Stimulated activated CD4-positive, alpha-beta T cell treated with anti-CD3 and anti-CD28 coated beads, Interleukin-4, amount 100 ng/mL, for 48 hours (primary cell): Measurements from ENCODE around the gene ERRFI1.
"Not testable (repeated sequence)": the region's sequence is repeated elsewhere in the genome, so short reads cannot be mapped to it uniquely, and the experiment has no call there.

Experiments used
- DNase-seq, 2 donors: peaks; one replicate each; pipeline ENCODE4 v3.0.0-alpha.2; 2020; ENCODE audit warnings: low read depth in 2 of 2

The ERRFI1 gene

DNA sequence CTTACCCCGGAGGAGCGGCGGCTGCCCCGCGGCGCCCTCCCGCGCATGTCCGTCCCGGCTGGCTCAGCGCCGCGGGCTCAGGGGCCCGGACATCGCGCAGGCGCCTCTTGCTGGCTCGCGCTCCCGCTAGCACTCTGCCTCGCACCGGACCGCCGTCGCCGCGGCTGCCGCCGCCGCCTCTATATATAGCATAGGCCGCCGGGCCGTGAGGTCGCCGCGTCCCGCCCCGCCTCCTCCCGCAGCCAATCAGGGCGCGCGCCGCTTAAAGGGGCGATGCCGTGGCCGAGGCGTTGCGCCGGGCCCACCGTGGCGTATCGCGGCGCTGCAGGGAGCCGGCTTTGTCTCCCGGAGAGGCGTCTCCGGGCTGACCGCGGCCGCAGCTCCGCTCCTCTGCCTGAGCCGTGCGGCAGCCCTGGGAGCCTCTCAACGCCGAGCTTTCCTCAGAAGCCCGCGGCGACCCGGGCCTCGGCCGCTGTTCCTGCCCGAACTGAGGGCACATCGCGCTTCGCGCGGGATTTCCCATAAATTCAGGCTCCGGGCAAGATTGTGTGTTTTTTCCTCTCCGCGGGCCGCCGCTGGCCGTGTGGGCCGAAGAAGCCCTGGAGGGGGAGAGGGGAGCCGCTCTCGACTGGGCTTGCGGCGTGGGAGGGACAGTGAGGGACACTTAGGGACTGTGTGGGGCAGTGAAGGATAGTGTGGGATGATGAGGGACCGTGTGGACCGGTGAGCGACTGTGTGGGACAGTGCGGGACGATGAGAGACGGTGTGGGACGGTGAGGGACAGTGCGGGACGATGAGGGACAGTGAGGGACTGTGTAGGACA, at the start of gene ERRFI1:
TSS of gene ERRFI1 (minus strand) at position 157 of the 823 bp plus-strand sequence. CDS start 10,690 bp downstream, outside the sequence.
- peak; percentile 82 to 85 for DNase-seq

DNA sequence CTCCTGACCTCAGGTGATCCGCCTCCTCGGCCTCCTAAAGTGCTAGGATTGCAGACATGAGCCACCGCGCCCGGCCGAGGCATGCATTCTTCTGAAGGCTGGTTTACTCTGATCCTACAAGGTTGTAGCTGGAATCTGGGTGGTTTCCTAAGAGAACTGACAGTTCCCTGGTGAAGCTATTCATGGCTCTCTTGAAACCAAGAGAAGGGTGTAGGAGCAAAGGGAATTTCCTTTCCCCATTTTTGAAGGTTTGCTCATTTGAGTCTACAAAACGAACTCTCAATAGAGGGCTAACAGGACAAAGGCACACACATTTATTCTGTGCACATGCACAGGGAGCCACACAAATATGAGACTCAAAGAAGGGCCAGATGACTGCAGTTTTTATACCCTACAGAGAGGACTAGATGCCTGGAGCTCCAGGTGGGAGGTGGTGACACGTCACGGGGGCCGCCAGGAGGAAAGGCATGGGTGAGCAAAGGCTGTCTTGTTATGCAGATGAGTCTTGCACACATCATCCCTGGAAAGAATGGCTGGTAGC, 49.5 kb upstream of the ERRFI1 start:
- no peak for DNase-seq

DNA sequence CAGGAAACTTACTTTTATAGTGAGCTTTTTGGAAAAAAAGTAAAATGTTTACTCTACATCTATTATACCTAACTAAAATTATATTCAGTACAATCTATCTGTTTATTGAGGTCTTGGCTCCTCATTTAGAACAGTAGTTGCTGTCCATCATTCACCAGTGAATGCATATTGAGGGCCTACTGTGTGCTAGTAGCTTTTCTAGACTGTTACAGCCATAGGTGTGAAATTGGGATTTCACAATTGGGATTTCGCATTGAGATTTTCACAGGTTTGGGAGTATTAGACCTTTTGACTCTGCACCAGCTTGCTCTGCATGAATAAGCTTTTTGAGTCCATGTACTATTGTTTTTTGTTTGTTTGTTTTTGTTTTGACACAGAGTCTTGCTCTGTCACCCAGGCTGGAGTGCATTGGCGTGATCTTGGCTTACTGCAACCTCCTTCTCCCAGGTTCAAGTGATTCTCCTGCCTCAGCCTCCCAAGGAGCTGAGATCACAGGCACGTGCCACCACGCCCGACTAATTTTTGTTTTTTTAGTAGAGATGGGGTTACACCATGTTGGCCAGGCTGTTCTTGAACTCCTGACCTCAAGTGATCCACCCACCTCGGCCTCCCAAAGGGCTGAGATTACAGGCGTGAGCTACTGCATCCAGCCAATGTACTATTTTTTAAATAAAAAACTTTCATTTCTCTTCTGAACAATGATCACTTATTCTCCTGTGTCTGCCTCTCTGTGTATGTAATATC, 47.2 kb upstream of the ERRFI1 start:
- no peak for DNase-seq

GRCh38 chr1:8070381-8070811, 44.3 kb upstream of the ERRFI1 start:
- DNase-seq = no peak

- DNase-seq = not testable (repeated sequence)
Measured at GRCh38 chr1:8069614-8070320, 43.7 kb upstream of the ERRFI1 start.

DNA sequence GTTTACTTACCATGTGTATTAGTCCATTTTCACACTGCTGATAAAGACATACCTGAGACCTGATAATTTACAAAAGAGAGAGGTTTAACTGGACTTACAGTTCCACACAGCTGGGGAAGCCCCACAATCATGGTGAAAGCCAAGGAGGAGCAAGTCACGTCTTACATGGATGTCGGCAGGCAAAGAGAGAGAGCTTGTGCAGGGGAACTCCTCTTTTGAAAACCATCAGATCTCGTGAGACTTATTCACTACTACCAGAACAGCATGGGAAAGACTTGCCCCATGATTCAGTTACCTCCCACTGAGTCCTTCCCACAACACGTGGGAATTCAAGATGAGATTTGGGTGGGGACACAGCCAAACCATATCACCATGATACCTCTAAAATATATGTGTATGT, 39.3 kb upstream of the ERRFI1 start:
- no peak for DNase-seq

DNA sequence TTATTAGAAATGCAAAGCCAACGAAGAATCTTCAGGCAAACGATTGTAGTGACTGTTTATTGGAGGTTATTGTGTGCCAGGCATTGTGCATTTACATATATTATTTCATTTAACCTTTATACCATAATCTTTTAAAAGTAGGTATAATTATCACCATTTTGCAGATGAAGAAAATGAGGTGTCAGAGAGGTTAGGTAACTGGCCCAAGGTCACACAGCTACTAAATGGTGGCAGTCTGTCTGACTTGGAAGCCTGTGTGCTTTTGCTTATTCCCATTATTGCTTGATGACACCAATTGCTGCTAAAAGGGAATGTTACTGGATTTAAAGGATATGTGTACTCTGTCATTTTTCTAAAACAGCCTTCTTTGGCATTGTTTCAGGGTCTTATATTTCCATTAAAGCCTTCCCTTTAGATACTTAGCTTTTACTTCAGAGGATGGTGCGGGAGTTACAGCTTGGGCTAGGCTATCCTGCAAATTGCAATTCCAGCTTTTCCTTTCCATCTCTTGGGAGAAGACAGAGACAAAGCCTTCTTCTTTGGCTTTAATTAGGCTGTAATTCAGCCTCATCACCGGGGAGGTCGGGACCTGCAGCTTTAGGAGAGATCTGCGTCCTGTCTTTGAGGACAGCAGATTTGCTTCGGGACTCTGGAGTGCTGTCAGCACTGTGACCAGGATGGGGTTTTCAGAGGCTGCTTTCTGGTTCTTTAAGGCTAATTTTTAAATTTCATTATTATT, 37.4 kb upstream of the ERRFI1 start:
- no peak for DNase-seq

DNA sequence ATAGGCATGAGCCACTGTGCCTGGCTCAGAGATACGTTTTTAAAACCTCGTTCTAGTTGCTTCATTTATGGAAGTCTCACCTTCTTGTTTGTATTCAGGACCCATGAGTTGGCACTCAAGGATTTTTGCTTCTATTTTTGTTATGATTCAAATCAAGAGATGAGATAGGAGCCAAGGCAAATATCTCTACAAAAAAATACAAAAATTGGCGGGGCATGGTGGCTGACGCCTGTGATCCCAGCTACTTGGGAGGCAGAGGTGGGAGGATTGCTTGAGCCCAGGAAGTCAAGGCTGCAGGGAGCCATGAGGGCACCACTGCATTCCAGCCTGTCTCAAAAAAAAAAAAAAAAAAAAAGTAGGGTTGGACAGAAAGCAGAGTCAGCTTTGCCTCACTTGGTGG, 36.8 kb upstream of the ERRFI1 start:
- no peak for DNase-seq

- DNase-seq = no peak
Measured at GRCh38 chr1:8061673-8062386, 35.7 kb upstream of the ERRFI1 start.

DNA sequence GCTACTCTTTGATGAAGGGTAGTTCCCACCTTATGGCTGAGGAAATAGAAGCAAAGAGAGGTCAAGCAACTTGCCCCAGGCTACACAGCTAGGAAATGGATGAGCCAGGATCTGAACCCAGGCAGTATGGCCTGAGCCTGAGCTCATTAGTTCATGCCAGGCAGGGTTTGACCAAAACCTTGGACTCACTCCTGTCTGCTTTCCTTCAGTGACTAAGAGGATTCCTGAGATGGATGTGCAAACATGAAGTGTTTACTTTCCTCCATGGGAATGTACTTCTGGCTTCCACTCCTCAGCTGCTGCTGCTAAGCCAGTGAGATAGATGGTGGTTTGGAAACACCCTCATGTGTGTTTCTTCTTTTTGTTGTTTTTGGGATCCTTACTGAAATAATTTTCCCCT, 35.1 kb upstream of the ERRFI1 start:
- DNase-seq = no peak

DNA sequence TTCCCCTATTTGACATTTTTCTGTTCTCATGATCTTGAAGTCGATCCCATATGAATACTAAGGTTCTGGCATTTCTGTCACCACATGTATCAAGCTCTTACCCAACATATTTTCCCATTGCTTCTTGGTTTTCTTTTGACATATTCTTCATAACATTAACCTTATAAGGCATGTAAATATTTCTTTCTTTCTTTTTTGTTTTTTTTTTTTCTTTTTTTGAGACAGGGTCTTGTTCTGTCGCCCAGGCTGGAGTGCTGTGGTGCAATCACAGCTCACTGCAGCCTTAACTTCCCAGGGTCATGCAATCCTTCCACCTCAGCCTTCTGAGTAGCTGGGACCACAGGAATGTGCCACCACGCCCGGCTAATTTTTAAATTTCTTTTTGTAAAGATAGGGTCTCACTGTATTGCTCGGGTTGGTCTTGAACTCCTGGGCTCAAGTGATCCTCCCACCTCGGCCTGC, 33.1 kb upstream of the ERRFI1 start:
- DNase-seq = no peak

DNA sequence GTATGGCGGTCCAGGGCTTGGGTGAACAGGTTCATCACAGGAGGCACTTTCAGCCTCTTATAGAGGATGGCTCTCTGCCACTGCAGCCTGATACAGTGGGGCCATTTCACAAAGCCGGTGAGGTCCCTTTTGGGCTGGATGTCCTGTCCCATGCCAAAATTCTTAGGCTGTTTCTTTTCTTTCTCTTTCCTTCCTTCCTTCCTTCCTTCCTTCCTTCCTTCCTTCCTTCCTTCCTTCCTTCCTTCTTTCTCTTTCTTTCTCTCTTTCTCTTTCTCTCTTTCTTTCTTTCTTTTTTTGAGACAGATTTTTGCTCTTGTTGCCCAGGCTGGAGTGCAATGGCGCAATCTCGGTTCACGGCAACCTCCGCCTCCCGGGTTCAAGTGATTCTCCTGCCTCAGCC, 31.7 kb upstream of the ERRFI1 start:
- DNase-seq = not testable (repeated sequence)

DNA sequence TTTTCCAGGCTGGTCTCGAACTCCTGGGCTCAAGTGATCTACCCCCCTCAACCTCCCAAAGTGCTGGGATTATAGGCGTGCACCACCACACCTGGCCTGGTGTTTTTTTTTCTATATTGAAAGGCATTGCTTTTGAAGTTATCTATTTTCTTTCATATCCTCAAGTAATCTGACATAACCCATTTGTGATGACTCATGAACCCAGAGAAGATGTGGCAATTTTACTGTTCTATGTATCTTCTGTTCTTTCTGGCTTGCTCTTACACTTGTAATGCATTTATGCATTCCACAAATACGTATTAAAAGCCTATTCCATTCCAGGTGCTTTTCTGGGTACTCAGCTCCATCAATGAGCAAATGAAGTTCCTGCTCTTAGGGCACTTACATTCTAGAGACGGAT, 29.9 kb upstream of the ERRFI1 start:
- no peak for DNase-seq

DNA sequence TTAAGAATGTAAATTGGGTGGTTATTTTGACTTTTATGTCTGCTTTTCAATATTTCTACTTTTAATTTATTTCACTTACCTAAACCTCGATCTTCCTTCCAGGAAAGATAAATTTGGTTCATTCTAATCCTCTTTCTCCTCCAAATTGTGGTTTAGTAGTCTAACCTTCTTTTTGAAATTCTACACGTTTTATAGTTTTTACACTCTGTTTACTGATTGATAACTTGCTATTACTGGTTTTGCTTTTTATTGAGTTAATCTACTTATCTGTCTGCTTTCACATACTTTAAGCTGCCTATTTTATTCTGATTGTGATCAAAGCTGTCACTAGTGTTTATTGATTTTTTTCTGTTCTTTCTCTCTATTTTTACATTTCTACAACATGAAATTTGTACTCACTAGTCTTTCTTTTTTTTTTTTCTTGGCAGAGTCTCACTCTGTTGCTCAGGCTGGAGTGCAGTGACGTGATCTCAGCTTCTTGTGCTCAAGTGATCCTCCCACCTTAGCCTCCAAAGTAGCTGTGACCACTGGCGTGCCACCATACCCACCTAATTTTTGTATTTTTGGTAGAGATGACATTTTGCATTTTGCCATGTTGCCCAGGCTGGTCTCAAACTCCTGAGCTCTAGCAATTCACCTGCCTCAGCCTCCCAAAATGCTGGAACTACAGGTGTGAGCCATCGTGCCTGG, 27.9 kb upstream of the ERRFI1 start:
- DNase-seq = no peak

DNA sequence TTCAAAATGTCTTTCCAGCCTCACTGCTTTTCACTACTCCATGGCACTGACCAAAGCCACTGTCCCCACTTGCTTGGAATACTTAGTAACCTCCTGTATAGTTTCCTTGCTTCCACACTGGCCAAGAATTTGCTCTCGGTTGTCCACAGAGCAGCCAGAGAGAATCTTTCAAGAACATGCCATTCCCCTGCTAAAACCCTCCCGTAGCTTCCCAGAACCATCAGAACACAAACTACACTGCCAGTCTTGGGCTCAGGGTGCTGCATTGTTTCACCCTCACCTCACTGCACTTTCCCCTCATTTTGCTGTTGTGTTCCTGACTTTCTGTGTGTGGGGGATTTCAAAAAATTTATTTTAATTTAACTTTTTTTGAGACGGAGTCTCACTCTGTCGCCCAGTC, 25.5 kb upstream of the ERRFI1 start:
- no peak for DNase-seq

GRCh38 chr1:8049229-8049628, 23.1 kb upstream of the ERRFI1 start:
- DNase-seq = not testable (repeated sequence)

- no peak for DNase-seq
Measured at GRCh38 chr1:8047686-8048445, 21.8 kb upstream of the ERRFI1 start.

DNA sequence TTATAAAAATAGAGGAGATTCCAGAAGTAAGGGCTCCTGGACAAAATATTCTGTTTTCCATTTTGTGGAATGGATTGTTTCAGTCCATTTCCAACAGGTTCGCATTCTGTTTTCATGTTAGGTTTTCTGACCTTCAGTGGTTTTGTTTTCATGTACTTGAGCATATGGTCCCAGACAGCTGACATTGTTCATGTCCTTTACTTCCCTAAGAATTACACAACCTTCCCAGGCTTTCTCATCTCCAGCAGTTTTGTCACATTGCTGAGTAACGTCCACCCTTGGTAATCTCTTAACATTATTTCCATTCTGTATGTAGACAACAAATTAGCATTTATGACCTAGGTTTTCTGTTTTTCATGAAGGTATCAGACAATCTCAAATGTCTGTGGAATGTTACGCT, 21.0 kb upstream of the ERRFI1 start:
- no peak for DNase-seq

GRCh38 chr1:8046391-8046790, 20.3 kb upstream of the ERRFI1 start:
- no peak for DNase-seq
